Measurements from ENCODE around the gene GALNT10. TPM values are rescaled to one million over a fixed set of nuclear protein-coding genes. Genes with fewer than 3 reads are reported as not detected.

GALNT10 gene
- total and polyA plus RNA-seq, 2 donors from 2014 or later = 13.0 to 44.3 TPM

GRCh38 chr5:154227090-154227489 lies 36.6 kb downstream of the GALNT10 start:
- TF ChIP-seq, protein P1, sequence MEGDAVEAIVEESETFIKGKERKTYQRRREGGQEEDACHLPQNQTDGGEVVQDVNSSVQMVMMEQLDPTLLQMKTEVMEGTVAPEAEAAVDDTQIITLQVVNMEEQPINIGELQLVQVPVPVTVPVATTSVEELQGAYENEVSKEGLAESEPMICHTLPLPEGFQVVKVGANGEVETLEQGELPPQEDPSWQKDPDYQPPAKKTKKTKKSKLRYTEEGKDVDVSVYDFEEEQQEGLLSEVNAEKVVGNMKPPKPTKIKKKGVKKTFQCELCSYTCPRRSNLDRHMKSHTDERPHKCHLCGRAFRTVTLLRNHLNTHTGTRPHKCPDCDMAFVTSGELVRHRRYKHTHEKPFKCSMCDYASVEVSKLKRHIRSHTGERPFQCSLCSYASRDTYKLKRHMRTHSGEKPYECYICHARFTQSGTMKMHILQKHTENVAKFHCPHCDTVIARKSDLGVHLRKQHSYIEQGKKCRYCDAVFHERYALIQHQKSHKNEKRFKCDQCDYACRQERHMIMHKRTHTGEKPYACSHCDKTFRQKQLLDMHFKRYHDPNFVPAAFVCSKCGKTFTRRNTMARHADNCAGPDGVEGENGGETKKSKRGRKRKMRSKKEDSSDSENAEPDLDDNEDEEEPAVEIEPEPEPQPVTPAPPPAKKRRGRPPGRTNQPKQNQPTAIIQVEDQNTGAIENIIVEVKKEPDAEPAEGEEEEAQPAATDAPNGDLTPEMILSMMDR (IDR thresholded peaks at IDR 0.05; ENCODE audit: borderline replicate concordance, extremely low read depth, insufficient read depth) = no peak
- no peaks in the 10 kb centered on the region for H3K4me1 ChIP-seq (ENCODE audit: control insufficient read depth in 2 of 3, insufficient read depth in 2 of 3, low read depth in 1 of 3, low read length in 3 of 3)
- no peak overlapping the region for H3K9ac ChIP-seq (ENCODE audit: low read length in 3 of 3)
- no peaks in the 10 kb centered on the region for H3K36me3 ChIP-seq (ENCODE audit: control insufficient read depth in 2 of 3, insufficient read depth in 3 of 3, low read length in 3 of 3)
- FAIRE-seq = no peak
- intact Hi-C loops (cut with DNase I) = no loop called here
- no peaks in the 10 kb centered on the region for H3K27me3 ChIP-seq (ENCODE audit: control insufficient read depth, insufficient read depth, low read length)
- DNase-seq = no peak
- no peak overlapping the region for H3K27ac ChIP-seq (ENCODE audit: low read depth in 2 of 2, low read length in 2 of 2)
- H3K9me3 ChIP-seq (ENCODE audit: control insufficient read depth in 2 of 3, insufficient read depth in 1 of 3, low read length in 3 of 3) = peaks cover 0 to 6% (median 0%) of the 10 kb centered on the region in 3 donors
- H3K4me3 ChIP-seq (ENCODE audit: low read length in 3 of 3) = no peak overlapping the region

GRCh38 chr5:154228696-154229095 lies 38.2 kb downstream of the GALNT10 start:
- H3K9me3 ChIP-seq (ENCODE audit: control insufficient read depth in 2 of 3, insufficient read depth in 1 of 3, low read length in 3 of 3) = peaks cover 0 to 6% (median 0%) of the 10 kb centered on the region in 3 donors
- TF ChIP-seq, protein P1 (IDR thresholded peaks at IDR 0.05; ENCODE audit: borderline replicate concordance, extremely low read depth, insufficient read depth) = no peak
- H3K4me1 ChIP-seq (ENCODE audit: control insufficient read depth in 2 of 3, insufficient read depth in 2 of 3, low read depth in 1 of 3, low read length in 3 of 3) = no peaks in the 10 kb centered on the region
- H3K27me3 ChIP-seq (ENCODE audit: control insufficient read depth, insufficient read depth, low read length) = no peaks in the 10 kb centered on the region
- DNase-seq (no peak), FAIRE-seq (no peak)
- no peak overlapping the region for H3K9ac ChIP-seq (ENCODE audit: low read length in 3 of 3)
- no peaks in the 10 kb centered on the region for H3K36me3 ChIP-seq (ENCODE audit: control insufficient read depth in 2 of 3, insufficient read depth in 3 of 3, low read length in 3 of 3)
- H3K4me3 ChIP-seq (ENCODE audit: low read length in 3 of 3) = no peak overlapping the region
- intact Hi-C loops (cut with DNase I) = no loop called here
- H3K27ac ChIP-seq (ENCODE audit: low read depth in 2 of 2, low read length in 2 of 2) = no peak overlapping the region

DNA sequence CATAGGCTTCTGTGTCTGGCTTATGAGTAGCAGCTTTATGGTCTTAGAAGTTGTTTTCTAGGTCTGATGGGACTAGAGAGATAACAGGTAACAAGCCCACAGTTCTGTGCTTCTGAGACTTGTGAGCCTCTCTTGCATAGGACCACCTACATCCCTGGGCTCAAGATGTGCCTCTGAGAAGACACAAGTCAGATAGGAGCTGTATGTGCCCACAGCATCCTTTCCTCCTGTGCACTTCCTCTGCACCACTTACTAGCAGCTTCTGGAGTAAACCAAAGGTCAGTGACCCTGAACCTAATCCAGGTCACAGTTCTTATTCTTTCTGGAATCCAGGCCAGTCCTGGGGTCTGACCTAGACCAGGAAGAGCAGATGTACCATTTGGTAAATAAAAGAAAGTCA lies 40.0 kb downstream of the GALNT10 start:
- TF ChIP-seq, protein P1 (IDR thresholded peaks at IDR 0.05; ENCODE audit: borderline replicate concordance, extremely low read depth, insufficient read depth) = no peak
- peaks cover 0 to 6% (median 0%) of the 10 kb centered on the region in 3 donors for H3K9me3 ChIP-seq (ENCODE audit: control insufficient read depth in 2 of 3, insufficient read depth in 1 of 3, low read length in 3 of 3)
- intact Hi-C loops (cut with DNase I) = no loop called here
- FAIRE-seq (no peak), DNase-seq (no peak)
- no peak overlapping the region for H3K9ac ChIP-seq (ENCODE audit: low read length in 3 of 3)
- H3K4me3 ChIP-seq (ENCODE audit: low read length in 3 of 3) = no peak overlapping the region
- no peaks in the 10 kb centered on the region for H3K4me1 ChIP-seq (ENCODE audit: control insufficient read depth in 2 of 3, insufficient read depth in 2 of 3, low read depth in 1 of 3, low read length in 3 of 3)
- no peaks in the 10 kb centered on the region for H3K36me3 ChIP-seq (ENCODE audit: control insufficient read depth in 2 of 3, insufficient read depth in 3 of 3, low read length in 3 of 3)
- H3K27me3 ChIP-seq (ENCODE audit: control insufficient read depth, insufficient read depth, low read length) = no peaks in the 10 kb centered on the region
- no peak overlapping the region for H3K27ac ChIP-seq (ENCODE audit: low read depth in 2 of 2, low read length in 2 of 2)

DNA sequence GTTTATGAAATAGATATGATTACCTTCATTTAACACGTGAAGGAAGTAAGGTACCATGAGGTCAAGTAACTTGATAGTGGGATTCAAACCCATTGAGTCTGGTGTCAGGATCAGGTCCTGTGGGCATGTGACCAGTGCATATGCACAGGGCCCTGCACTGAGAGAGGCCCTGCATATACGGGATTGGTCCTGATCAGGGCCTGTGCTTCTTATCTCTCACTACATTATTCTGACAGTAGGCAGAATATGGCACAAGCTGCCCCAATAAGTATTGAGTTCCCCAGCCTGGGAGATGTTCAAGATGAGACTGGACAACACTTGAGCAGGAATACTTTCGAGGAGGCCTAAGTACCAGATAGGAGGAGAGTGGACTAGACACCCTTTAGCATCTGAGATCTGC lies 44.0 kb downstream of the GALNT10 start:
- FAIRE-seq = no peak
- H3K27me3 ChIP-seq (ENCODE audit: control insufficient read depth, insufficient read depth, low read length) = no peaks in the 10 kb centered on the region
- no peak overlapping the region for H3K4me3 ChIP-seq (ENCODE audit: low read length in 3 of 3)
- intact Hi-C loops (cut with DNase I) = no loop called here
- H3K27ac ChIP-seq (ENCODE audit: low read depth in 2 of 2, low read length in 2 of 2) = no peak overlapping the region
- no peak for DNase-seq
- H3K9me3 ChIP-seq (ENCODE audit: control insufficient read depth in 2 of 3, insufficient read depth in 1 of 3, low read length in 3 of 3) = no peaks in the 10 kb centered on the region
- H3K4me1 ChIP-seq (ENCODE audit: control insufficient read depth in 2 of 3, insufficient read depth in 2 of 3, low read depth in 1 of 3, low read length in 3 of 3) = peaks cover 0 to 5% (median 0%) of the 10 kb centered on the region in 3 donors
- no peak overlapping the region for H3K9ac ChIP-seq (ENCODE audit: low read length in 3 of 3)
- no peaks in the 10 kb centered on the region for H3K36me3 ChIP-seq (ENCODE audit: control insufficient read depth in 2 of 3, insufficient read depth in 3 of 3, low read length in 3 of 3)
- TF ChIP-seq, protein P1 (IDR thresholded peaks at IDR 0.05; ENCODE audit: borderline replicate concordance, extremely low read depth, insufficient read depth) = no peak
